ENCODE results near the gene HMGB3. TPM values are rescaled to one million over a fixed set of nuclear protein-coding genes. Genes with fewer than 3 reads are reported as not detected.
"Not testable (repeated sequence)": the region's sequence is repeated elsewhere in the genome, so short reads cannot be mapped to it uniquely, and the experiment has no call there.

The HMGB3 gene
- total and polyA plus RNA-seq, 2 experiments from 2014 or later = 140 to 633 TPM

GRCh38 chrX:150961631-150962030 lies 21.5 kb upstream of the HMGB3 start (continued):
- TF ChIP-seq POLR2AphosphoS5 (IDR thresholded peaks at IDR 0.05; ENCODE audit: low read depth) = no peak
- no peak for TF ChIP-seq NANOG (IDR thresholded peaks at IDR 0.05; ENCODE audit: borderline replicate concordance)
- TF ChIP-seq CREB1 (CRISPR knock-in tag; IDR thresholded peaks at IDR 0.05; ENCODE audit: low read depth) = no peak
- TF ChIP-seq ETS1 (IDR thresholded peaks at IDR 0.05) = no peak
- TF ChIP-seq ZNF331 (CRISPR knock-in tag; IDR thresholded peaks at IDR 0.05; ENCODE audit: low read depth) = no peak
- no peak for TF ChIP-seq ZNF114 (CRISPR knock-in tag; IDR thresholded peaks at IDR 0.05)

- not testable (repeated sequence) for H3K27me3 Mint-ChIP-seq (ENCODE audit: insufficient read depth, low read depth, poor library complexity); H3K79me2 ChIP-seq (replicated peaks; ENCODE audit: insufficient read depth); H3K4me2 ChIP-seq; H3K4me1 Mint-ChIP-seq; H3K4me1 ChIP-seq (ENCODE audit: insufficient read depth); H3K36me3 ChIP-seq (ENCODE audit: insufficient read depth); H3K9me2 ChIP-seq (ENCODE audit: insufficient read depth); H3K4me3 ChIP-seq; ATAC-seq; H3K4me3 Mint-ChIP-seq; H3K9me3 Mint-ChIP-seq; H3F3A ChIP-seq (replicated peaks; ENCODE audit: low read depth); DNase-seq (ENCODE audit: low spot score); H3K36me3 Mint-ChIP-seq (ENCODE audit: low read depth); H3K27ac ChIP-seq (ENCODE audit: low read depth); H3K27ac Mint-ChIP-seq; H2AFZ ChIP-seq; H3K27me3 ChIP-seq (ENCODE audit: insufficient read depth); H4K20me1 ChIP-seq (replicated peaks; ENCODE audit: insufficient read depth)
These were observed 18.7 kb upstream of the HMGB3 start for GRCh38 chrX:150964416-150964815.

- H3K27ac ChIP-seq (ENCODE audit: low read depth) = no peak overlapping the region
- no peak for ATAC-seq
- no peaks in the 10 kb centered on the region for H3K36me3 ChIP-seq (ENCODE audit: insufficient read depth)
- Mint-ChIP-seq H3K27me3 (ENCODE audit: insufficient read depth, low read depth, poor library complexity) (peaks cover 4% of the 10 kb centered on the region), H3K4me3 (no peak overlapping the region), H3K36me3 (ENCODE audit: low read depth) (no peaks in the 10 kb centered on the region), H3K9me3 (no peaks in the 10 kb centered on the region; the same call in 2 of the 3 replicates), H3K4me1 (peaks cover 7% of the 10 kb centered on the region), H3K27ac (peak overlapping the region; percentile 45; the same call in 1 of the 2 replicates)
- no peaks in the 10 kb centered on the region; the same call in 1 of the 2 replicates for H3K4me1 ChIP-seq (ENCODE audit: insufficient read depth)
- no peak overlapping the region for H3K4me3 ChIP-seq
- no peak for DNase-seq (ENCODE audit: low spot score)
- no peaks in the 10 kb centered on the region for H4K20me1 ChIP-seq (replicated peaks; ENCODE audit: insufficient read depth)
- no peaks in the 10 kb centered on the region for H3F3A ChIP-seq (replicated peaks; ENCODE audit: low read depth)
- no peak overlapping the region for H3K4me2 ChIP-seq
- no peaks in the 10 kb centered on the region for H3K79me2 ChIP-seq (replicated peaks; ENCODE audit: insufficient read depth)
- no peaks in the 10 kb centered on the region for H3K27me3 ChIP-seq (ENCODE audit: insufficient read depth)
- no peak overlapping the region for H2AFZ ChIP-seq
- H3K9me2 ChIP-seq (ENCODE audit: insufficient read depth) = no peaks in the 10 kb centered on the region
- TF ChIP-seq POLR2AphosphoS5 (IDR thresholded peaks at IDR 0.05; ENCODE audit: low read depth) (no peak), EZH2phosphoT487 (IDR thresholded peaks at IDR 0.05; ENCODE audit: unreplicated experiment) (no peak), JUNB (IDR thresholded peaks at IDR 0.05; ENCODE audit: unreplicated experiment) (no peak), CTCF (conservative IDR thresholded peaks at IDR 0.05; ENCODE audit: low read depth in 2 of 2) (no peak), ZNF331 (CRISPR knock-in tag; IDR thresholded peaks at IDR 0.05; ENCODE audit: low read depth) (no peak), EZH2 (IDR thresholded peaks at IDR 0.05; ENCODE audit: low read depth, unreplicated experiment) (no peak), REST (IDR thresholded peaks at IDR 0.05; ENCODE audit: unreplicated experiment) (no peak)
These were observed 16.9 kb upstream of the HMGB3 start for GRCh38 chrX:150966235-150966634.

Measured in GM23338 (cell line).